H9 (cell line): ENCODE measurements around the gene RNF149. TPM values are rescaled to one million over a fixed set of nuclear protein-coding genes. Genes with fewer than 3 reads are reported as not detected.
A peak's percentile ranks its signal among the peaks of the same experiment; 100 is the strongest.

Experiments used
- DNase-seq: peaks from one replicate; pipeline ENCODE4 v3.0.0-alpha.2; 2017
- H2AFZ ChIP-seq: one replicate; pipeline ENCODE4 v1.6.1; 2013; ENCODE audit warnings: mild to moderate bottlenecking, low read length, control low read depth, moderate library complexity
- H2AK5ac ChIP-seq: 2 replicates; pipeline ENCODE4 v1.6.1; 2013; ENCODE audit warnings: low read length, control low read depth, mixed read lengths; ENCODE audit not compliant: insufficient read length
- H2BK120ac ChIP-seq: one replicate; pipeline ENCODE4 v1.6.1; 2013; ENCODE audit warnings: low read depth, mild to moderate bottlenecking, low read length, control low read depth, inconsistent platforms; ENCODE audit not compliant: poor library complexity, severe bottlenecking
- H2BK12ac ChIP-seq: 2 replicates; pipeline ENCODE4 v1.6.1; 2013; ENCODE audit warnings: low read length, control low read depth, mixed read lengths, low read depth; ENCODE audit not compliant: insufficient read length
- H2BK15ac ChIP-seq: 2 replicates; pipeline ENCODE4 v1.6.1; 2013; ENCODE audit warnings: low read depth, low read length, control low read depth
- H2BK20ac ChIP-seq: one replicate; pipeline ENCODE4 v1.6.1; 2013; ENCODE audit warnings: low read depth, mild to moderate bottlenecking, low read length, control low read depth, inconsistent platforms; ENCODE audit not compliant: poor library complexity, severe bottlenecking
- H2BK5ac ChIP-seq: 2 replicates; pipeline ENCODE4 v1.6.1; 2013; ENCODE audit warnings: low read length, control low read depth, mixed read lengths; ENCODE audit not compliant: insufficient read length
- H3K14ac ChIP-seq: 2 replicates; pipeline ENCODE4 v1.6.1; 2013; ENCODE audit warnings: low read length, control low read depth; ENCODE audit not compliant: insufficient read depth
- H3K18ac ChIP-seq: 2 replicates; pipeline ENCODE4 v1.6.1; 2013; ENCODE audit warnings: low read depth, mild to moderate bottlenecking, mixed read lengths, low read length, control low read depth; ENCODE audit not compliant: insufficient read length
- H3K23ac ChIP-seq: 2 replicates; pipeline ENCODE4 v1.6.1; 2013; ENCODE audit warnings: low read length, control low read depth, mixed read lengths, low read depth; ENCODE audit not compliant: insufficient read length
- H3K23me2 ChIP-seq: 2 replicates; pipeline ENCODE4 v1.6.1; 2013; ENCODE audit warnings: low read depth, mild to moderate bottlenecking, mixed read lengths, low read length, control low read depth; ENCODE audit not compliant: insufficient read length, poor library complexity, severe bottlenecking
- H3K27ac ChIP-seq: 2 replicates; pipeline ENCODE4 v1.5.1; 2013; ENCODE audit warnings: low read length, control low read depth, mixed read lengths, low read depth; ENCODE audit not compliant: insufficient read length
- H3K27me3 ChIP-seq: 2 replicates; pipeline ENCODE4 v1.6.1; 2013; ENCODE audit warnings: low read length, control low read depth, inconsistent platforms; ENCODE audit not compliant: insufficient read depth
- H3K4ac ChIP-seq: 2 replicates; pipeline ENCODE4 v1.6.1; 2013; ENCODE audit warnings: low read depth, mild to moderate bottlenecking, control low read depth, inconsistent platforms, low read length, moderate library complexity
- H3K4me1 ChIP-seq: 2 replicates; pipeline ENCODE4 v1.6.1; 2013; ENCODE audit warnings: low read length, control low read depth, inconsistent platforms; ENCODE audit not compliant: insufficient read depth
- H3K4me2 ChIP-seq: 2 replicates; pipeline ENCODE4 v1.6.1; 2013; ENCODE audit warnings: low read length, control low read depth, mixed read lengths; ENCODE audit not compliant: insufficient read length, insufficient read depth
- H3K56ac ChIP-seq: 2 replicates; pipeline ENCODE4 v1.6.1; 2013; ENCODE audit warnings: low read depth, mild to moderate bottlenecking, mixed read lengths, low read length, control low read depth; ENCODE audit not compliant: insufficient read length
- H3K79me1 ChIP-seq: 2 replicates; pipeline ENCODE4 v1.6.1; 2013; ENCODE audit warnings: low read depth, mild to moderate bottlenecking, moderate library complexity, low read length, control low read depth, inconsistent platforms; ENCODE audit not compliant: insufficient read depth, poor library complexity, severe bottlenecking
- H3K79me2 ChIP-seq: 2 replicates; pipeline ENCODE4 v1.6.1; 2013; ENCODE audit warnings: low read length, control low read depth, inconsistent platforms; ENCODE audit not compliant: insufficient read depth
- H3K9ac ChIP-seq: 2 replicates; pipeline ENCODE4 v1.6.1; 2013; ENCODE audit warnings: low read length, control low read depth, mixed read lengths; ENCODE audit not compliant: insufficient read length; ENCODE audit errors: extremely low read depth
- H3K9me3 ChIP-seq: one replicate; pipeline ENCODE4 v1.6.1; 2013; ENCODE audit warnings: low read depth, low read length, inconsistent platforms; ENCODE audit not compliant: control insufficient read depth
- H3T11ph ChIP-seq: one replicate; pipeline ENCODE4 v1.6.1; 2013; ENCODE audit warnings: mild to moderate bottlenecking, low read length, control low read depth, inconsistent platforms
- H4K20me1 ChIP-seq: one replicate; pipeline ENCODE4 v1.6.1; 2013; ENCODE audit not compliant: control insufficient read depth, insufficient read length, insufficient read depth
- H4K5ac ChIP-seq: 2 replicates; pipeline ENCODE4 v1.6.1; 2013; ENCODE audit warnings: low read depth, mild to moderate bottlenecking, mixed read lengths, low read length, control low read depth; ENCODE audit not compliant: insufficient read length
- H4K8ac ChIP-seq: replicated peaks from 2 replicates; pipeline ENCODE4 v1.6.1; 2013; ENCODE audit warnings: low read length, control low read depth, mixed read lengths, low read depth; ENCODE audit not compliant: insufficient read length
- H4K91ac ChIP-seq: 2 replicates; pipeline ENCODE4 v1.6.1; 2013; ENCODE audit warnings: low read depth, mild to moderate bottlenecking, moderate library complexity, mixed read lengths, low read length, control low read depth; ENCODE audit not compliant: insufficient read length
- H3K27ac Mint-ChIP-seq, 3 experiments: 2 replicates in 2 of 3; 3 replicates in 1 of 3; pipeline ENCODE4 v1.8.0; 2020 to 2021; ENCODE audit warnings: mixed read lengths in 3 of 3, mild to moderate bottlenecking in 1 of 3, moderate library complexity in 1 of 3
- H3K27me3 Mint-ChIP-seq: 2 replicates; pipeline ENCODE4 v1.8.0; 2021; ENCODE audit warnings: low read depth, mild to moderate bottlenecking, moderate library complexity, mixed read lengths
- H3K36me3 Mint-ChIP-seq, 3 experiments: 2 replicates in 2 of 3; 3 replicates in 1 of 3; pipeline ENCODE4 v1.8.0; 2020 to 2021; ENCODE audit warnings: low read depth in 3 of 3, mixed read lengths in 3 of 3; ENCODE audit not compliant: insufficient read depth in 1 of 3
- H3K4me1 Mint-ChIP-seq, 2 experiments: 2 replicates each; pipeline ENCODE4 v1.8.0; 2020; ENCODE audit warnings: mixed read lengths in 2 of 2
- H3K4me3 Mint-ChIP-seq, 2 experiments: 2 replicates in 1 of 2; 3 replicates in 1 of 2; pipeline ENCODE4 v1.8.0; 2020 to 2021; ENCODE audit warnings: mild to moderate bottlenecking in 2 of 2, mixed read lengths in 2 of 2, moderate library complexity in 1 of 2
- H3K9me3 Mint-ChIP-seq, 2 experiments: 2 replicates in 1 of 2; 3 replicates in 1 of 2; pipeline ENCODE4 v1.8.0; 2020; ENCODE audit warnings: mild to moderate bottlenecking in 2 of 2, mixed read lengths in 2 of 2, moderate library complexity in 1 of 2
- WGBS: extraction: QIAGEN DNeasy Blood & Tissue Kit; methylation state at CpG from one replicate; pipeline ENCODE4 v1.1.7; 2013; ENCODE audit warnings: missing lambda C conversion rate, low lambda C conversion rate, mixed read lengths; ENCODE audit not compliant: insufficient read length; ENCODE audit errors: extremely low coverage; 5-methylcytosine and 5-hydroxymethylcytosine counted together
- total RNA-seq: library from RNA; stranded (reverse); gene quantifications from 2 replicates; pipeline ENCODE4 v1.2.1, GENCODE V29; 2021
- TF ChIP-seq, protein P1 (sequence below): fragments of 200-600 bp; sonication (generic); conservative IDR thresholded peaks from 3 replicates; pipeline ENCODE4 v1.8.0; 2021; ENCODE audit warnings: antibody characterized with exemption, mild to moderate bottlenecking

RNF149 gene
- total RNA-seq, 1 experiment from 2014 or later: 18.0 TPM

DNA sequence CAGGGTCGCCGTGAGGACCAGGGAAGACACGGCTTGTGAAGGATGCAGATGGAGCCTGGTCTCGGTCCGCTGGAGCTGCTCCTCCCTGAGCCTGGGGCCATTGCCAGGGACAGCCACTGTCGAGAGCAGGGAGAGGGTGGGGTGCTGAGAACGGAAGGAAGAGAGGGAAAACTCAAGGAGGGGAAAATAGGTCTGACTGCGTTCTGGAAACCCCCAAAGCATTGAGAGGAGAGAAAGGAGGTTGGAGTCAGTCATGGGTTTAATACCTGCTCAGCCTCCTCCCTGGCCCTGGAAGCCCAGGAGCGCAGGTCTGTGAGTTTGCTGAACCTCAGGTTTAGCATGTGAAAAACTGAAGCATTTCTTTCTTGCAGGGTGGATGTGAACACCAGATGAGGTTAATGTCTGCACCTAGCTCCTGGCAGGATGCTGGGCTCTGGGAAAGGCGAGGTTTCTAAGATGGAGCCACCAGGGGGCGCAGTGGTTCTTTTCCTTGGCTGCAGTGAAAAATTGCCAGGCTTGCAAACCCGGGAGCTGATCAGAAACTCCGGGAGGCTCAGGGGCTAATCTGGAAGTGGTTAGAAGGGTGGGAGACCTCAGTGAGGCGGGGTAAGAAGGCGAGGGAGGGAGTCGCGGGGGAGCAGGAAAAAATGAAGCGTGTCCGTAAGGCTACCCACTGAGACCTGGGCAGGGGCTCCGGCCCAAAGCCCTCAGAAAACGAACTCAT is 33.6 kb upstream of the RNF149 start:
- Histone ChIP-seq H3K9ac (no peak overlapping the region), H3K14ac (no peak overlapping the region), H3K79me1 (no peaks in the 10 kb centered on the region), H2BK20ac (no peak overlapping the region), H3K4me2 (no peak overlapping the region), H3K27ac (no peak overlapping the region), H3K79me2 (no peaks in the 10 kb centered on the region), H2AFZ (no peak overlapping the region), H3K9me3 (no peaks in the 10 kb centered on the region), H3K4ac (no peak overlapping the region), H3K23me2 (no peaks in the 10 kb centered on the region), H3K56ac (no peak overlapping the region), H3K18ac (no peak overlapping the region), H3K23ac (no peak overlapping the region), H4K8ac (no peak overlapping the region), H4K20me1 (no peaks in the 10 kb centered on the region), H3K4me1 (peaks cover 6% of the 10 kb centered on the region; the same call in 1 of the 2 replicates), H3K27me3 (no peaks in the 10 kb centered on the region), H2BK120ac (no peak overlapping the region), H2BK5ac (no peak overlapping the region), H3T11ph (no peak overlapping the region), H2BK12ac (no peak overlapping the region), H2AK5ac (no peak overlapping the region), H2BK15ac (no peak overlapping the region), H4K5ac (no peak overlapping the region), H4K91ac (no peak overlapping the region)
- peak overlapping the region; percentile 6 to 16; a peak in 3 of 5 replicates for H3K4me3 Mint-ChIP-seq
- peaks cover 0 to 7% of the 10 kb centered on the region in 2 experiments; a peak in 2 of 5 replicates for H3K9me3 Mint-ChIP-seq
- no peak overlapping the region for H3K27ac Mint-ChIP-seq
- WGBS: no CpG with 5 or more reads among the region's 21 CpGs
- H3K4me1 Mint-ChIP-seq: peaks cover 46 to 53% of the 10 kb centered on the region in 2 experiments
- DNase-seq: peak; percentile 87
- peaks cover 2% of the 10 kb centered on the region; the same call in 1 of the 2 replicates for H3K27me3 Mint-ChIP-seq
- TF ChIP-seq, protein P1, sequence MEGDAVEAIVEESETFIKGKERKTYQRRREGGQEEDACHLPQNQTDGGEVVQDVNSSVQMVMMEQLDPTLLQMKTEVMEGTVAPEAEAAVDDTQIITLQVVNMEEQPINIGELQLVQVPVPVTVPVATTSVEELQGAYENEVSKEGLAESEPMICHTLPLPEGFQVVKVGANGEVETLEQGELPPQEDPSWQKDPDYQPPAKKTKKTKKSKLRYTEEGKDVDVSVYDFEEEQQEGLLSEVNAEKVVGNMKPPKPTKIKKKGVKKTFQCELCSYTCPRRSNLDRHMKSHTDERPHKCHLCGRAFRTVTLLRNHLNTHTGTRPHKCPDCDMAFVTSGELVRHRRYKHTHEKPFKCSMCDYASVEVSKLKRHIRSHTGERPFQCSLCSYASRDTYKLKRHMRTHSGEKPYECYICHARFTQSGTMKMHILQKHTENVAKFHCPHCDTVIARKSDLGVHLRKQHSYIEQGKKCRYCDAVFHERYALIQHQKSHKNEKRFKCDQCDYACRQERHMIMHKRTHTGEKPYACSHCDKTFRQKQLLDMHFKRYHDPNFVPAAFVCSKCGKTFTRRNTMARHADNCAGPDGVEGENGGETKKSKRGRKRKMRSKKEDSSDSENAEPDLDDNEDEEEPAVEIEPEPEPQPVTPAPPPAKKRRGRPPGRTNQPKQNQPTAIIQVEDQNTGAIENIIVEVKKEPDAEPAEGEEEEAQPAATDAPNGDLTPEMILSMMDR: peak; percentile 92
- peaks cover 0 to 8% (median 0%) of the 10 kb centered on the region in 3 experiments; a peak in 2 of 7 replicates for H3K36me3 Mint-ChIP-seq
